OCI-LY3 (cell line): ENCODE measurements around the gene ARNT2.

Source experiments
- H2AFZ ChIP-seq: fragments of 200-600, 300-600 bp; shearing (Covaris generic); 2 replicates; pipeline ENCODE4 v1.6.0; 2014; ENCODE audit warnings: antibody characterized with exemption, low read depth, low read length
- H3K27ac ChIP-seq: fragments of 200-600, 300-600 bp; sonication (generic); 2 replicates; pipeline ENCODE4 v1.5.1; 2014; ENCODE audit warnings: mild to moderate bottlenecking, low read length, moderate library complexity, mixed read lengths
- H3K27me3 ChIP-seq: fragments of 200-600, 300-600 bp; sonication (generic); 2 replicates; pipeline ENCODE4 v1.6.1; 2014; ENCODE audit warnings: low read depth, low read length, mixed read lengths
- H3K36me3 ChIP-seq: fragments of 200-600, 300-600 bp; sonication (generic); replicated peaks from 2 replicates; pipeline ENCODE3; 2014; ENCODE audit warnings: low read depth, low read length, mixed read lengths
- H3K4me1 ChIP-seq: fragments of 300-600, 200-600 bp; sonication (generic); 2 replicates; pipeline ENCODE4 v1.6.1; 2014; ENCODE audit warnings: low read length, mixed read lengths
- H3K4me2 ChIP-seq: fragments of 200-600, 300-600 bp; sonication (generic); 2 replicates; pipeline ENCODE4 v1.6.1; 2014; ENCODE audit warnings: low read length, mixed read lengths
- H3K4me3 ChIP-seq: fragments of 300-600, 200-600 bp; sonication (generic); 2 replicates; pipeline ENCODE4 v1.5.1; 2014; ENCODE audit warnings: antibody characterized with exemption, mild to moderate bottlenecking, low read length, moderate library complexity
- H3K79me2 ChIP-seq: fragments of 300-600, 200-600 bp; shearing (Covaris generic); 2 replicates; pipeline ENCODE4 v1.6.1; 2014; ENCODE audit warnings: mild to moderate bottlenecking, low read length, mixed read lengths
- H3K9ac ChIP-seq: fragments of 300-600, 200-600 bp; shearing (Covaris generic); 2 replicates; pipeline ENCODE4 v1.6.0; 2014; ENCODE audit warnings: mild to moderate bottlenecking, low read length, moderate library complexity
- H3K9me3 ChIP-seq: fragments of 200-600, 300-600 bp; shearing (Covaris generic); 2 replicates; pipeline ENCODE4 v1.6.1; 2014; ENCODE audit warnings: low read length, mixed read lengths; ENCODE audit not compliant: insufficient read depth
- H4K20me1 ChIP-seq: fragments of 200-600, 300-600 bp; sonication (generic); 2 replicates; pipeline ENCODE4 v1.6.1; 2016; ENCODE audit warnings: low read length, mixed read lengths; ENCODE audit not compliant: insufficient read depth
- EZH2phosphoT487 ChIP-seq: fragments of 200-600 bp; shearing (Covaris generic); IDR thresholded peaks from 2 replicates; pipeline ENCODE4 v1.6.1; 2018; ENCODE audit warnings: antibody characterized with exemption, mixed run types, low read depth
- TF ChIP-seq, protein P1 (sequence below): fragments of 200-600, 300-600 bp; sonication (generic); IDR thresholded peaks from 2 replicates; pipeline ENCODE4 v1.5.1; 2014; ENCODE audit warnings: antibody characterized with exemption, low read length, low read depth

The ARNT2 gene

DNA sequence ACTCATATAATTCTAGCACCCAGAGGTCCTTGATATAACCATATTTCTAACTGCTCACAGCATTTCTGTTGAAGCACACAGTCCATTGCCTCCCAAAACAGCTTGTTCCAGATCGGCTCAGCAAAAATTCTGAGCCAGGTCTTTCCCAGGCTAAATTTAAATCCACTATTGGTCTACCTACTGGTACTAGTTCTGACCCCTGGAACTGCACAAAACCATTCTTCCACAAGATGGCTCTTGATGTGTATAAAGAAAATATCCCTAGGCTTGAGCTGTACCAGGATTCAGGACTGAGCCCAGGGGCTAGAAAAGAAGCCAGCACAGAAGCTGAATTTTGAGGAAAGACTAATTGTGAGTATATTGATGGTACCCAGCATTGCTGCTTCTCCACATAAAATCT lies 215.5 kb downstream of the ARNT2 start:
- H3K4me3 ChIP-seq, result no peak overlapping the region
- no peaks in the 10 kb centered on the region for H3K36me3 ChIP-seq
- peaks cover 16% of the 10 kb centered on the region; the same call in 1 of the 2 replicates for H3K9me3 ChIP-seq
- no peak overlapping the region for H2AFZ ChIP-seq
- H3K27me3 ChIP-seq, result peaks cover 6% of the 10 kb centered on the region
- H3K4me1 ChIP-seq, result peaks cover 17% of the 10 kb centered on the region
- H3K9ac ChIP-seq, result no peak overlapping the region
- no peak for TF ChIP-seq EZH2phosphoT487
- TF ChIP-seq, protein P1, sequence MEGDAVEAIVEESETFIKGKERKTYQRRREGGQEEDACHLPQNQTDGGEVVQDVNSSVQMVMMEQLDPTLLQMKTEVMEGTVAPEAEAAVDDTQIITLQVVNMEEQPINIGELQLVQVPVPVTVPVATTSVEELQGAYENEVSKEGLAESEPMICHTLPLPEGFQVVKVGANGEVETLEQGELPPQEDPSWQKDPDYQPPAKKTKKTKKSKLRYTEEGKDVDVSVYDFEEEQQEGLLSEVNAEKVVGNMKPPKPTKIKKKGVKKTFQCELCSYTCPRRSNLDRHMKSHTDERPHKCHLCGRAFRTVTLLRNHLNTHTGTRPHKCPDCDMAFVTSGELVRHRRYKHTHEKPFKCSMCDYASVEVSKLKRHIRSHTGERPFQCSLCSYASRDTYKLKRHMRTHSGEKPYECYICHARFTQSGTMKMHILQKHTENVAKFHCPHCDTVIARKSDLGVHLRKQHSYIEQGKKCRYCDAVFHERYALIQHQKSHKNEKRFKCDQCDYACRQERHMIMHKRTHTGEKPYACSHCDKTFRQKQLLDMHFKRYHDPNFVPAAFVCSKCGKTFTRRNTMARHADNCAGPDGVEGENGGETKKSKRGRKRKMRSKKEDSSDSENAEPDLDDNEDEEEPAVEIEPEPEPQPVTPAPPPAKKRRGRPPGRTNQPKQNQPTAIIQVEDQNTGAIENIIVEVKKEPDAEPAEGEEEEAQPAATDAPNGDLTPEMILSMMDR, result peak; percentile 42
- H3K79me2 ChIP-seq, result no peaks in the 10 kb centered on the region
- H3K27ac ChIP-seq, result no peak overlapping the region
- H3K4me2 ChIP-seq, result no peak overlapping the region
- no peaks in the 10 kb centered on the region for H4K20me1 ChIP-seq

DNA sequence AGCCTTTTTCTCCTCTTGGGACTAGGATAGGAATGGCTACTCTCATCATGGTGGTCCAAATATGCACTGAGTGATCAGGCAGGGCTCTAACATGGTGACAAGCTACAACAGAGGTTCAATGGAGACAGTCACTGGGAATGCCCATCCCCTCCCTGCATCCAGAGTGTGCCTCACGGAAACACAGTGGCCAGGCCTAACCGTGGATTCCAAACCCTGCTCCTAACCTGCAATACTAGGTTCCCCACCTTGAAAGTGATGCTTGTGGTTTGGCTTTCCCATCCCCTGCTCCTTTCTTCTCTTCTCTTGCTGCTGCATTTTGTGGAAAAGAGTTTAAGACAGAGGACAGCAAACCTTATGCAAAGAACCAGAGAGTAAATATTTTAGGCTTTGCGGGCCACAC lies 216.0 kb downstream of the ARNT2 start:
- no peak overlapping the region for H3K27ac ChIP-seq
- no peaks in the 10 kb centered on the region for H4K20me1 ChIP-seq
- H3K4me2 ChIP-seq, result no peak overlapping the region
- H3K79me2 ChIP-seq, result no peaks in the 10 kb centered on the region
- peaks cover 17% of the 10 kb centered on the region for H3K4me1 ChIP-seq
- no peaks in the 10 kb centered on the region for H3K36me3 ChIP-seq
- peaks cover 6% of the 10 kb centered on the region for H3K27me3 ChIP-seq
- H3K4me3 ChIP-seq, result no peak overlapping the region
- peaks cover 16% of the 10 kb centered on the region; the same call in 1 of the 2 replicates for H3K9me3 ChIP-seq
- TF ChIP-seq, protein P1, result no peak
- TF ChIP-seq EZH2phosphoT487, result no peak
- no peak overlapping the region for H2AFZ ChIP-seq
- H3K9ac ChIP-seq, result no peak overlapping the region

DNA sequence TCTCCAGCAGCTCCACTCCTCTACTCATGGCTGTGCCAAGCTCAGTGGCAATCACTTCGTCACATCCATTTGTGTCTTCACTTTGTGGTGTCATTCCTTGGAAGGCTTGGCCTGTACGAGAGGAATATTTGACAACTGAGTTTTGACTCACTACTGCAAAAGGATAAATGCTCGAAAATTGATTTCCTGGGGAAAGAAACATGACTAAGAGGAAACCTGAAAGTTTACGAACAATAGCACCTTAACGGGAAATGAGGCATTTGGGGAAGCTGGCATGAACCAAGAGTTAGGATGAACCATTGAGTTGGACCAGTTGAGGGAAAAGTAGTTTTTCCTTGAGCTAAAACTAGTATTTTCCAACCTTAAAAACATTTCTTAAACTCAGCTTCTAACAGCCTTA lies 216.7 kb downstream of the ARNT2 start:
- Histone ChIP-seq H3K4me3 (no peak overlapping the region), H3K9ac (no peak overlapping the region), H3K27ac (no peak overlapping the region), H3K4me1 (peaks cover 17% of the 10 kb centered on the region), H3K4me2 (no peak overlapping the region), H2AFZ (no peak overlapping the region), H3K79me2 (no peaks in the 10 kb centered on the region), H3K9me3 (peaks cover 16% of the 10 kb centered on the region; the same call in 1 of the 2 replicates), H3K27me3 (peaks cover 6% of the 10 kb centered on the region), H4K20me1 (no peaks in the 10 kb centered on the region), H3K36me3 (no peaks in the 10 kb centered on the region)
- TF ChIP-seq EZH2phosphoT487, result no peak
- TF ChIP-seq, protein P1, result no peak

DNA sequence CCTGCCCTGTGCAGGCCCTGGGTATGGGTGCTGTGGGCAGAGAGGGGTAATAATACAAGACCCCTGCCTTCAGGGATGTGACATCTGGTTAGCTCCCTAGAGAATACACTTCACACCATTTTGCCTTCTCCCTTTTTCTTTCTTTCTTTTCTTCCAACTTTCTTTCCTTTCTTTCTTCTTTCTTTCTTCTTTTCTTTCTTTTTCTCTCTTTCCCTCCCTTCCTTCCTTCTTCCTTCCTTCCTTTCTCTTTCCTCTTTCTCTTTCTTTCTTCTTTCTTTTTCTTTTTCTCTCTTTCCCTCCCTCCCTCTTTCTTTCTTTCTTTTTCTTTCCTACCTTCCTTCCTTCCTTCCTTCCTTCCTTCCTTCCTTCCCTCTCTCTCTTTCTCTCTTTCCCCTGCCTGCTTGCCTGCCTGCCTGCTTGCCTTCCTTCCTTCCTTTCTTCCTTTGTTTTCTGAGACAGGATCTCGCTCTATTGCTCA lies 222.5 kb downstream of the ARNT2 start:
- H3K4me2 ChIP-seq, result no peak overlapping the region
- H3K27ac ChIP-seq, result no peak overlapping the region
- H3K9me3 ChIP-seq, result peaks cover 16% of the 10 kb centered on the region; the same call in 1 of the 2 replicates
- no peaks in the 10 kb centered on the region for H4K20me1 ChIP-seq
- H3K27me3 ChIP-seq, result no peaks in the 10 kb centered on the region
- no peak overlapping the region for H3K9ac ChIP-seq
- H3K36me3 ChIP-seq, result no peaks in the 10 kb centered on the region
- no peak overlapping the region for H3K4me3 ChIP-seq
- no peaks in the 10 kb centered on the region for H3K79me2 ChIP-seq
- H2AFZ ChIP-seq, result no peak overlapping the region
- no peaks in the 10 kb centered on the region for H3K4me1 ChIP-seq
- TF ChIP-seq, protein P1, result no peak
- no peak for TF ChIP-seq EZH2phosphoT487
